Neuronal stem cell (in vitro differentiated cells): ENCODE measurements around the gene CHST11.
"Not testable (repeated sequence)": the region's sequence is repeated elsewhere in the genome, so short reads cannot be mapped to it uniquely, and the experiment has no call there.

Source experiments
- DNase-seq: peaks from one replicate; pipeline ENCODE4 v3.0.0-alpha.2; 2013; ENCODE audit warnings: low spot score
- H2AFZ ChIP-seq: one replicate; pipeline ENCODE4 v1.6.1; 2013; ENCODE audit warnings: mild to moderate bottlenecking, low read length, inconsistent platforms
- H2AK5ac ChIP-seq: 2 replicates; pipeline ENCODE4 v1.6.1; 2013; ENCODE audit warnings: low read depth, mild to moderate bottlenecking, inconsistent platforms, low read length, moderate library complexity, mixed read lengths
- H2BK120ac ChIP-seq: 2 replicates; pipeline ENCODE4 v1.6.1; 2013; ENCODE audit warnings: low read depth, mild to moderate bottlenecking, inconsistent platforms, low read length, moderate library complexity, mixed read lengths
- H2BK12ac ChIP-seq: one replicate; pipeline ENCODE4 v1.6.1; 2013; ENCODE audit warnings: low read length, inconsistent platforms
- H2BK15ac ChIP-seq: 2 replicates; pipeline ENCODE4 v1.6.1; 2013; ENCODE audit warnings: mild to moderate bottlenecking, low read length, inconsistent platforms, mixed read lengths
- H2BK5ac ChIP-seq: one replicate; pipeline ENCODE4 v1.6.1; 2013; ENCODE audit warnings: inconsistent platforms, mild to moderate bottlenecking, low read length, moderate library complexity
- H3K14ac ChIP-seq: one replicate; pipeline ENCODE4 v1.6.1; 2013; ENCODE audit warnings: low read length, inconsistent platforms
- H3K18ac ChIP-seq: 2 replicates; pipeline ENCODE4 v1.6.1; 2013; ENCODE audit warnings: low read length, inconsistent platforms
- H3K23ac ChIP-seq: 2 replicates; pipeline ENCODE4 v1.6.1; 2013; ENCODE audit warnings: low read depth, mild to moderate bottlenecking, mixed read lengths, low read length, inconsistent platforms; ENCODE audit not compliant: poor library complexity
- H3K27ac ChIP-seq: replicated peaks from 3 replicates; pipeline ENCODE4 v1.5.1; 2013; ENCODE audit warnings: low read length, inconsistent platforms
- H3K27me3 ChIP-seq, 3 experiments: 2 replicates each; pipeline ENCODE4 v1.6.1; 2013; ENCODE audit warnings: low read length in 3 of 3, mild to moderate bottlenecking in 2 of 3, inconsistent platforms in 1 of 3, low read depth in 1 of 3, mixed read lengths in 1 of 3, moderate library complexity in 1 of 3; ENCODE audit not compliant: control insufficient read depth in 3 of 3, insufficient read depth in 3 of 3
- H3K36me3 ChIP-seq, 2 donors: replicated peaks in 1 of 2; 2 replicates each; pipeline ENCODE4 v1.6.1; 2013; ENCODE audit warnings: low read length in 2 of 2; ENCODE audit not compliant: control insufficient read depth in 2 of 2, insufficient read depth in 2 of 2
- H3K4ac ChIP-seq: 2 replicates; pipeline ENCODE4 v1.6.1; 2013; ENCODE audit warnings: inconsistent platforms, mild to moderate bottlenecking, low read length, moderate library complexity
- H3K4me1 ChIP-seq, 2 donors: 1 replicate in 1 of 2; 2 replicates in 1 of 2; pipeline ENCODE4 v1.6.1; 2013; ENCODE audit warnings: low read length in 2 of 2, low read depth in 1 of 2; ENCODE audit not compliant: control insufficient read depth in 2 of 2, insufficient read depth in 1 of 2
- H3K4me2 ChIP-seq: one replicate; pipeline ENCODE4 v1.6.1; 2013; ENCODE audit warnings: mild to moderate bottlenecking, low read length, inconsistent platforms; ENCODE audit not compliant: insufficient read depth, poor library complexity, severe bottlenecking
- H3K4me3 ChIP-seq, 2 donors: 2 replicates each; pipeline ENCODE4 v1.5.1; 2013; ENCODE audit warnings: low read length in 2 of 2, mild to moderate bottlenecking in 2 of 2, inconsistent platforms in 1 of 2, moderate library complexity in 1 of 2
- H3K79me1 ChIP-seq: one replicate; pipeline ENCODE4 v1.6.1; 2013; ENCODE audit warnings: low read depth, mild to moderate bottlenecking, inconsistent platforms, low read length, moderate library complexity
- H3K9ac ChIP-seq: one replicate; pipeline ENCODE4 v1.6.1; 2013; ENCODE audit warnings: mild to moderate bottlenecking, low read depth, low read length, inconsistent platforms; ENCODE audit not compliant: poor library complexity
- H3K9me3 ChIP-seq, 2 donors: replicated peaks in 1 of 2; 2 replicates each; pipeline versions ENCODE3 to v1.6.1; 2013; ENCODE audit warnings: low read length in 2 of 2, mild to moderate bottlenecking in 2 of 2, inconsistent platforms in 1 of 2, low read depth in 1 of 2, mixed read lengths in 1 of 2, moderate library complexity in 1 of 2; ENCODE audit not compliant: control insufficient read depth in 2 of 2, insufficient read depth in 1 of 2
- H4K8ac ChIP-seq: one replicate; pipeline ENCODE4 v1.6.1; 2013; ENCODE audit warnings: low read depth, mild to moderate bottlenecking, inconsistent platforms, low read length, moderate library complexity
- H4K91ac ChIP-seq: one replicate; pipeline ENCODE4 v1.6.1; 2013; ENCODE audit warnings: low read length, low read depth, mild to moderate bottlenecking, inconsistent platforms; ENCODE audit not compliant: poor library complexity
- WGBS, 2 donors: extraction: QIAGEN DNeasy Blood & Tissue Kit; methylation state at CpG; one replicate each; pipeline ENCODE4 v1.1.7; 2013; ENCODE audit warnings: missing lambda C conversion rate in 2 of 2, mixed read lengths in 1 of 2; ENCODE audit not compliant: insufficient read length in 2 of 2, insufficient replicate concordance in 1 of 2; ENCODE audit errors: extremely low coverage in 2 of 2; 5-methylcytosine and 5-hydroxymethylcytosine counted together

CHST11 gene

DNA sequence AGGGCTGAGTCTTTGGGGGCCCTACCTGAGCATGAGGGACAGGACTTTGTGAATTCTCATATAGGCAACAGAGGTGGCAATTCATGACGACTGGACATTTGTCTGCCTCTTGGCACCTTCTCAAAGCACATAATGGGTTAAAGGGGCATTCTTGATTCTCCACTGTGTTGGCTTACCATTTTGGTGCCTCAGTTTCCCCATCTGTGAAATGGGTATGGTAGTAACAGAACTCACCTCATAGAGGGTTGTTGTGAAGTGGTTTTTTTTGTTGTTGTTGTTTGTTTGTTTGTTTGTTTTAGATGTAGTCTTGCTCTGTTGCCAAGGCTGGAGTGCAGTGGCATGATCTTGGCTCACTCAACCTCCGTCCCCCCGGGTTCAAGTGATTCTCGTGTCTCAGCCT is 106.0 kb downstream of the CHST11 start:
- no peak overlapping the region for H3K23ac ChIP-seq
- H2AFZ ChIP-seq, result no peak overlapping the region
- H3K4me1 ChIP-seq, result no peaks in the 10 kb centered on the region
- no peak overlapping the region for H3K4me3 ChIP-seq
- H4K8ac ChIP-seq, result no peak overlapping the region
- no peak overlapping the region for H2AK5ac ChIP-seq
- H2BK15ac ChIP-seq, result no peak overlapping the region
- H3K36me3 ChIP-seq, result no peaks in the 10 kb centered on the region
- H3K79me1 ChIP-seq, result no peaks in the 10 kb centered on the region
- H3K18ac ChIP-seq, result no peak overlapping the region
- H2BK12ac ChIP-seq, result no peak overlapping the region
- no peak overlapping the region for H2BK5ac ChIP-seq
- no peak for DNase-seq
- no peak overlapping the region for H2BK120ac ChIP-seq
- H3K9me3 ChIP-seq, result peaks cover 3 to 20% of the 10 kb centered on the region in 2 donors
- no peaks in the 10 kb centered on the region for H3K27me3 ChIP-seq
- no peak overlapping the region for H3K9ac ChIP-seq
- no peak overlapping the region for H3K27ac ChIP-seq
- no peak overlapping the region for H3K14ac ChIP-seq
- WGBS, 2 donors, result no CpG with 5 or more reads among the region's 4 CpGs
- no peak overlapping the region for H3K4ac ChIP-seq
- H4K91ac ChIP-seq, result no peak overlapping the region
- H3K4me2 ChIP-seq, result no peak overlapping the region

DNA sequence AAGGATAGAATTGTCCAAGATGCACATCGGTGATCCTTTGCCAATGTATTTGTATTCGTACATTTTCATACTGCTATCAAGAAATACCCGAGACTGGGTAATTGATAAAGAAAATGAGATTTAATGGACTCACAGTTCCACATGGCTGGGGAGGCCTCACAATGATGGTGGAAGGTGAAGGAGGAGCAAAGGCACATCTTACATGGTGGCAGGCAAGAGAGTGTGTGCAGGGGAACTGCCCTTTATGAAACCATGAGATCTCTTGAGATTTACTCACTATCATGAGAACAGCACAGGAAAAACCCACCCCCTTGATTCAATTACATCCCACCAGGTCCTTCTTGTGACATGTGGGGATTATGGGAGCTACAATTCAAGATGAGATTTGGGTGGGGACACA is 107.9 kb downstream of the CHST11 start:
- not testable (repeated sequence) for H3K4me1 ChIP-seq, H3K23ac ChIP-seq, H2BK120ac ChIP-seq, H3K14ac ChIP-seq, H2BK5ac ChIP-seq, H4K8ac ChIP-seq, DNase-seq, H2AFZ ChIP-seq, H3K9ac ChIP-seq, H3K27me3 ChIP-seq, H3K18ac ChIP-seq, H2BK12ac ChIP-seq, H3K4me3 ChIP-seq, H2AK5ac ChIP-seq, H3K4me2 ChIP-seq, H2BK15ac ChIP-seq, H3K36me3 ChIP-seq, H3K79me1 ChIP-seq, H3K4ac ChIP-seq, H3K27ac ChIP-seq, H4K91ac ChIP-seq
- WGBS, 2 donors, result no CpG with 5 or more reads among the region's 3 CpGs
- peaks cover 3 to 21% of the 10 kb centered on the region in 2 donors for H3K9me3 ChIP-seq

DNA sequence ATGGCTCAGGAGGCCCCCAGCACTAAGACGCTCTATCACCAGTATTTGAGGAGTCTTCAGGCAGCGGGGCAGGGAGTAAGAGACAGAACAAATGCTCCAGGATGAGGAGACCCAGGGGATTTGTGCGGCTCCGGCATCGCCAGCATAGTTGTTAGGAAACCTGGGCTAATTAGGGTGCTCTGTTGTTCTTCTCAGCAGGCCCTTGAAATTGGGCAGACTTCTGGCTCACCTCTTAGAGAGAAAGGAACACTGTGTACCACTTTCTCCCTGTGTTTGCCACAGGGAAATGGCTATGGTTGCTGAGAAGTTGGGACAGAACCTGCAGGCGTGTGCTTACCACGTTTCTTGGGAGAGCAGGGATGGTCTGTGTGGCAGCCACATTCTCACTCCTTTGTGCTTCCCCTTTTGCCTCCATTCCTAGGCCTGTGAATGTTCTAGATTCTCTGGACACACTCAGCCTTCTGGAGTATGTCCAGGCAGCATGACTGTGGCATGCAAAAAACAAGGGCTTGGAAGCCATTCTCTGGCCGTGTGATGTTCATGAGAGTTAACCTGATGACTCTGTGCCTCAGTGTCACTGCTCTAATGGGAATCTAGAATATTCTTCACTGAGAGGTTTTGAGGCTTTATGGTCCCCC is 109.0 kb downstream of the CHST11 start:
- H2BK5ac ChIP-seq, result no peak overlapping the region
- peak overlapping the region; percentile 32 for H3K9ac ChIP-seq
- H3K4me1 ChIP-seq, result peaks cover 0 to 4% of the 10 kb centered on the region in 2 donors
- no peak overlapping the region for H3K4me3 ChIP-seq
- H3K4me2 ChIP-seq, result no peak overlapping the region
- no peak overlapping the region for H2BK15ac ChIP-seq
- no peak overlapping the region for H3K27ac ChIP-seq
- H3K18ac ChIP-seq, result no peak overlapping the region
- no peak overlapping the region for H2AK5ac ChIP-seq
- no peak overlapping the region for H2BK120ac ChIP-seq
- no peak overlapping the region for H3K14ac ChIP-seq
- H2AFZ ChIP-seq, result no peak overlapping the region
- no peak overlapping the region for H4K91ac ChIP-seq
- no peak overlapping the region for H4K8ac ChIP-seq
- peaks cover 3 to 21% of the 10 kb centered on the region in 2 donors for H3K9me3 ChIP-seq
- no peak for DNase-seq
- no peaks in the 10 kb centered on the region for H3K36me3 ChIP-seq
- H2BK12ac ChIP-seq, result no peak overlapping the region
- H3K79me1 ChIP-seq, result no peaks in the 10 kb centered on the region
- no CpG with 5 or more reads among the region's 8 CpGs for WGBS, 2 donors
- no peak overlapping the region for H3K23ac ChIP-seq
- H3K27me3 ChIP-seq, result no peaks in the 10 kb centered on the region
- no peak overlapping the region for H3K4ac ChIP-seq

- H3K4ac ChIP-seq, result no peak overlapping the region
- H3K27ac ChIP-seq, result no peak overlapping the region
- H3K79me1 ChIP-seq, result no peaks in the 10 kb centered on the region
- no peaks in the 10 kb centered on the region for H3K36me3 ChIP-seq
- no peak overlapping the region for H3K23ac ChIP-seq
- no peak overlapping the region for H3K4me3 ChIP-seq
- H3K9ac ChIP-seq, result no peak overlapping the region
- no peak for DNase-seq
- WGBS, 2 donors, result no CpG with 5 or more reads among the region's 6 CpGs
- no peak overlapping the region for H2AFZ ChIP-seq
- no peak overlapping the region for H2BK5ac ChIP-seq
- no peak overlapping the region for H2BK120ac ChIP-seq
- no peaks in the 10 kb centered on the region for H3K27me3 ChIP-seq
- peaks cover 0 to 4% of the 10 kb centered on the region in 2 donors for H3K4me1 ChIP-seq
- H4K91ac ChIP-seq, result no peak overlapping the region
- H2AK5ac ChIP-seq, result no peak overlapping the region
- no peak overlapping the region for H2BK15ac ChIP-seq
- H2BK12ac ChIP-seq, result no peak overlapping the region
- no peak overlapping the region for H4K8ac ChIP-seq
- H3K14ac ChIP-seq, result no peak overlapping the region
- H3K18ac ChIP-seq, result no peak overlapping the region
- peaks cover 3 to 21% of the 10 kb centered on the region in 2 donors for H3K9me3 ChIP-seq
- no peak overlapping the region for H3K4me2 ChIP-seq
Measured at GRCh38 chr12:104566244-104566993, 109.7 kb downstream of the CHST11 start.
